GM21529 (cell line): ENCODE data around the gene ROR1.

Experiments
- ATAC-seq: cut with Tn5 transposase; IDR thresholded peaks from one replicate; pipeline ENCODE4 v1.9.1; 2021; ENCODE audit not compliant: unreplicated experiment

The ROR1 gene

DNA sequence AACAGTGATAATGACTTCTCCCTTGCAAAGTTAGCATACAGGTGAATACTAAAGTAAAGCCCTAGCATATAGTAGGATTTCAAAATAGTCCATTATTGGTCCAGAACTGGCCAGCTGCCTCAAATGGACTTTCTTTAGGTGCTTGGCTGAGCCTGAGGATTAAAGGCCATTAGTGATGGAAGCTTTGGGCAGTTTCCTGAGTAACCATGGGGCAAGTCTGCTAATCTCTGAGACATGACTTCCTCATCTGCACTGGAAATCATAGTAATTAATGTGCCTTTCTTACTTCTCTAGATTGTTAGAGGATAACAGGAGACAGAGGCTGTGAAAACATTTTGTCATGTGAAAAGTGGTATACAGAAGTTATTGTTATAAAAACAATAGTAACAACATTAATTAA, 273.1 kb downstream of the ROR1 start:
- ATAC-seq, result no peak

- no peak for ATAC-seq
These were observed 273.8 kb downstream of the ROR1 start for GRCh38 chr1:64047549-64047996.

DNA sequence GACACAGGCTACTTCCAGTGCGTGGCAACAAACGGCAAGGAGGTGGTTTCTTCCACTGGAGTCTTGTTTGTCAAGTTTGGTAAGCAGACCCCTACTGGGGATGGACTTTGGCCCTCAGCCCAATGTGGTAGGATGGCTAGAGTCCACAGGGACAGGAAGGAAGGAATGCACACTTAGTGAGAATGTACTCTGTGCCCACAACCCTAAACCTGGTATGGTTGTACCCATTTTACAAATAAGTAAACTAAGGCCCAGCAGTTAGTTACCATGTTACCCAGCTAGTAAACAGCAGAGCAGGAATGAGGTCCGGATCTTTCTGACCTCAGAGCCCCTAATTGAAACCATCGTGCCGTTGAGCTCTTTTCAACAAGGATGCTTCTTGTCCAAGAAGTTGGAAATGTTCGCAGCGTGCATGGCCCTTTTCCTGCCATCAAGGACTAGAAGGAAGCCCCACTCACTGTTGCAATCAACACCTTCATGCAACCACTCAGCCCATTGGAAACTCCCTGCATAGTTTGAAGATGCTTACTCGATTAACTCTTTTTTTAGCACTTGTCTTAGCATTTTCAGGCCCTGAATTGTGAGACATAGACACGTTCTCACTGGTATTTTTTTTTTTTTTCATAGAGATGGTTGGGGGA, 276.2 kb downstream of the ROR1 start:
- no peak for ATAC-seq

- no peak for ATAC-seq
These were observed 276.8 kb downstream of the ROR1 start for GRCh38 chr1:64050601-64051000.

GRCh38 chr1:64051796-64052195, 278.0 kb downstream of the ROR1 start:
- no peak for ATAC-seq

DNA sequence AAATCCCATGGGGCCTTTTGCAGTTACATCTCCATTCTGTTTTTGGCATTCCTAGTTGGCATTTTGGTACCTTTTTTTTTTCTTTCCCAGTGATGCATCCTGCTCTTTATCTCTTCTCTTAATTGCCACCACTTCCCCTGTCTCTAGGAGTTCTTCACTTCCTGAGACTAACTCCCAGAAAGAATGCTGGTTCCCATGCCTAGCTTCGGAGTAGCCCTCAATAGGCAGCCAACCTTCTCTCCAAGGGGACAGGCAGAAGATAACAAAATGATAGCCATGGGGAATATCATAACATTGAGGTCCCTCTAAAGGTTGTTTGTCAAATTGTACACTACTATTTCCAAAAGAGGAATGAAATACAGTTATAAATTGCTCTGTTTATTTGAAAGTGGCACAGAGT, 279.0 kb downstream of the ROR1 start:
- no peak for ATAC-seq

DNA sequence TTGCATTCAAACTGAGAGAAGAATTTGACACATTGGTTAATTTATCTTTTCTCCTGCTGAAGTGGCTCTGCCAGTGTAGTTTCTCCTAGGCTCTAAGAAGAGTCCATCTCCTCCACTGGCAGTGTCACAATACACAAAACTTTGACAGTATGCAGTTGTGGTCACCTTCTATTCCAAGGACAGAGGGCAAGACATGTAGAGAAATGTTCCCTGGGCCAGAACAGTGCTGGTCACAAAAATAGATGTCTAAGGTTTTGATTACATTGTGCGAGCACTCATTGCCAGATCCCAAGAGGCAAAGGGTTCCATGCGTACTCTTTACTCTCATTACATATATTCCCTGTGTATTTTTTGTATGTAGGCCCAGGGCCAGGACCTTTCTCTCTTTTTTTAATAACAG, 281.5 kb downstream of the ROR1 start:
- no peak for ATAC-seq

- no peak for ATAC-seq
These were observed 285.7 kb downstream of the ROR1 start for GRCh38 chr1:64059556-64059955.

GRCh38 chr1:64060611-64061302, 286.9 kb downstream of the ROR1 start:
- no peak for ATAC-seq

- no peak for ATAC-seq
These were observed 287.8 kb downstream of the ROR1 start for GRCh38 chr1:64061430-64062104.

DNA sequence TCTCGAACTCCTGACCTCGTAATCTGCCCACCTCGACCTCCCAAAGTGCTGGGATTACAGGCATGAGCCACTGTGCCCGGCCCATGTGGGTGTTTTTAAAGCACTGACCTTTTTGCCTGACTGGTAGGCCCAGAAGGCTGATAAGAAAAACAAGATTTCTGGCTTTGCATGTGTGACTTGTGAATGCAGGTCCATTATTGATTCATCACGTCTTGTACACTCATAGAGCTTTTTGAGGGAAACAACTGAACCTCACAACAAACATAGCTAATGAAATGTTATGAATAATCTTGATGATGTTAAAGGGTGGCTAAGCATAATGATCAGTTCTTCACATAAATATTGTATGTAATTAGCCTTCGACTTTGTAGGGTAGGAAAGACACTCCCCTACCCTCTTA, 288.7 kb downstream of the ROR1 start:
- no peak for ATAC-seq

DNA sequence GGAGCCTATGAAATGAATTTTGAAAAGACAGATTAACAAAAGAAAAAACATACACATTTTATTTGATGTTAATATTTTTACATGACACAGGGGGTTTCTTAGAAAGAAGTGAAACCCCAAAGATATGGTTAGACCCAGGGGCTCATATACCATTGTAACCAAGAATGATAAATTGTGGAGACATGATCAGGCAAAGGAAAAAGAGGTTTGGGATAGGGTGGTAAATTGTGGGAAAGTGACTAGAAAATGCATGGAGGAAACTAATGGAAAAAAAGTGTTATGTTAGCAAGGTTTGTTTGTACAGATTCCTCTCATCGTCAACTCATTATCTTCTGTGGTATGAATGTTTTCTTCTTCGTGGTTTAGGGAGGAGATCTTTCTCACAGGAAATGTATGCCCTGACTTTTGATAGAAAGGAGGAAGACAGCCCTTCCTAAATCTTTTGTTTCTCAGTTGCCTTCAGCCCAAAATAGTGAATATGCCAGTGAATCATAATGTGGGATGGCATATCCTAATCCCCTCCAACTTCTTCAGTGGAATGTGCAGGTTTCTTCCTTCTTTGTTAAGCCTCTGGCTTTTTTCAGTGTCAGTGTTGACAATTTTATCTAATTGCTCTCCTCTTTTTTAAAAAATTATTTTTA, 289.2 kb downstream of the ROR1 start:
- no peak for ATAC-seq

- ATAC-seq, result no peak
These were observed 291.8 kb downstream of the ROR1 start for GRCh38 chr1:64065571-64065970.

DNA sequence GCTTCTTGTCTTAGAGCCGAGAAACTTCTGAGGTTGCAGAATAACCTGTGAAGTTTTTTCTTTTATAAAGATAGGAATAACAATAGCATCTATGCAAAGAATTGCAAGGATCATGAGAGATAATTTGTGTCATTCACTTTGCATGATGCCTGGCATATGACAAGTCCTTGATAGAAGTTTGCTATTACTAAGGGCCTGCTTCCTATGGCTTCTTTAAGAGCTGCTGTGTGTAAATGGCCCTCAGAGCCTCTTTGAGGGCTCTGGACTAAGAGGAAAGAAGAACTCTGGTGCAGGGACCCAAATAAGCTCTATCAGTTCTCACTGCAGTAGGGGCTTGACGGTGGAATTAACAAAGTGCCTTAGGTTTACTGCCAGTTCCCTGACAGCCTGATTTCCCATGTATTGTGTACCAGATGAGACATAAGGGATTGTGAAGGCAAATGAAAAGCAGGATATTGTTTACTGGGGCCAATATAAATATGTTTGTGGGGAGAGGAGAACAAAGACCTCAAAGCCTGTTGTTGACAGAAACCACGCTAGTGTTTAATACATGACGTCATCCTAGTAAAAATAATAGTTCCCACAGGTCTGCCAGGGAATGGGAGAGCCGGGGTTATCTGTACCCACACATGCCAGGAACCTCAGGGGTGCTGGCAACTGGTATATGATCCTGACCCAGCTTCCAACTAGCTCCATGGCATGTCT, 298.4 kb downstream of the ROR1 start:
- no peak for ATAC-seq

DNA sequence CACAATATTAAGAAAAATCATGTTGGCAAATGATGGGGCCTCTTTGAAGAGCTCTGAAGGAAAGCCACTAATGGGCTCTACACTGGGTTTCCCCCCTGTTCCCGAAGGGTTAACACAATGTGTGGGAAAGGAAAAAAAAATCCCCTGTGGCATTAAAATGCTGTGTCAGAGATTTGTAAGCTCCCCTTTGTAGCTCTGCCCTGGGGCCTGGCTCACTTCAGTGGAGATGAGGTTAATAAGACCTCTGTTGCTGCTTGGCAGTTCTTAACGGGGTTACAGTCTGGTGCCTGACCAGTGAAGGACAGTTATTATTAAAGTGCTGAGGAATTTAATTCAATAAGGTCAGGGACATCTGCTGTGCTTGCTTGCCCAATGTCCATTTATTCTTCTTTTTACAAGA, 299.9 kb downstream of the ROR1 start:
- no peak for ATAC-seq

DNA sequence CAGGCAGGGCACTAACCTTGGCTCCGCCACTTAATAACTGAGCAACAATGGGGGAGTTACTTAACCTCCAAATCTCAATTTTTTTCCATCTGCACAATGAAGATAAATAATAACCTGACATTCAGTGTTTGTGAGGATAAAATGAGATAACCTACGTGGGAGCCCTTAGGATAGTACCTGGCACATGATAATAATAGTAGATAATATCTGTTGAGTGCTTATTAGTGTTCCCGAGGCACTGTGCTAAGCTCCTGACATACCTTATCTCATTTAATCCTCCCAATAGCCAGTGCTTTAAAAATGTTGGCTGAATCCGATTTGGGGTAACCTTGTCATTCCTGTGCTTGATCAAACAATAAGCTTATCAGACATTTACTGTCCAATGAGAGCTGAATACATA, 300.9 kb downstream of the ROR1 start:
- no peak for ATAC-seq

- ATAC-seq, result no peak
These were observed 303.6 kb downstream of the ROR1 start for GRCh38 chr1:64077281-64077940.

DNA sequence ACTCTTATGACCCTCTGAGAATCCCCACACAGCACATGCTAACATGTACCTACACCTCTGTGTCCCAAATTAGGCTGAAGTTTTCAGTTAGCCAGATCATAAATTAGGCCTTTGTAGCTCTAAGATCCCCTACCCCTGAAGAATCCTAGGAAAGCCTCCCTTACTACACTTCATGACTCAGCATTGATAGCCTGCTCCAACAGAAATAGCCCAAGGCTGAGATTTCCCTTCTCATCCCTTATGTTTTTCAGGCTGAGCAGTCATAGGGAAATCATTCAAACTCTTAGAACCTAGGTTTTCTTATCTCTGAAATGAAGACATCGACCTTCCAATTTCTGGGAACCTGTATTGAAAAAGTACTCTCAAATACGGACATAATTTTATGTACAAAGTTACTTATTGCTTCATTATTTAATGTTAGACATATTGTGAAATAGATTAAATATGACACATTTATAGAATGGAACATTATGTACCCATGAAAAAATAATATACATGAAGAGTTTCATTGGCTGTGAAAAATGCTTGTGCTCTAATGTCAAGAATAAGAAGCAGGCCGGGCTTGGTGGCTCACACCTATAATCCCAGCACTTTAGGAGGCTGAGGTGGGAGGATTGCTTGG, 307.2 kb downstream of the ROR1 start:
- ATAC-seq, result no peak

- ATAC-seq, result no peak
These were observed 308.6 kb downstream of the ROR1 start for GRCh38 chr1:64082459-64082858.

DNA sequence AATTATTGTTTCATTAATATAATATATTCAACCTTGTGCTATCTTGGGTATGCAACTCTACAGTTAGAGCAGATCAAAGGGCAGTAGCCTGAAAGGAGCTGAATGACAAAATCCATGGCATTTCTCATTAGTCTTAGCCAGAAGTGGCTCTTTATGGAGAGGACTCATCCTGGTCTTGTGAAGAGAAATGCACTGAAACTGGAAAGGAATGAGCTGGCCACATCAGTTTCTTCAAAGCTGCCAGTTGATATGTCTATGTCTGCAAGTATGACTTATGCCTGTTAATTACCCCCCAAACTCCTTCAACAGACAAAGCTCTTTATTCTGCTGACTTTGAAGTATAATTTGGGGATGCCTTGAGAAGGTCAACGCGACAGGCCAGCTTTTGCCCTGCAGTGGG, 310.6 kb downstream of the ROR1 start:
- no peak for ATAC-seq
